Measurements from ENCODE around the gene C11orf97.

DNA sequence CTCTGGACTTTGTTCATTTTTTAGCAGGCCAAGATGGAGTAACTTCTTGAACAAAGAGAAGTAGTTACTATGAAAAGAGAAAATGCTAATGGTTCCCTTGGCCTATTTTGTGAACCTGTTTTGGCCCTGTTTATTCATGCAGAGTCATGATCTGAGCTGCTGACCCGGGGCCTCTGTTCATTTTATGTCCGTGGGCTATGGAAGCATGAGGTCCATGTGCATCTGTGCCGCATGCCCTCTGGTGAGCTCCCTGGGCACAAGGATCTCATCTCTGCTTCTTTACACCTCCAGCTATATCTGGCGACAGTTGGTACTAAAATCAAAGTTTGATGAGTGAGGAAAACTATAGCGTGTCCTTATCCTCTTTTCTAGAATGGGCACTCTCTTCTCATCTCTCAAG lies 55.9 kb downstream of the C11orf97 start:
- TF ChIP-seq, protein P1, sequence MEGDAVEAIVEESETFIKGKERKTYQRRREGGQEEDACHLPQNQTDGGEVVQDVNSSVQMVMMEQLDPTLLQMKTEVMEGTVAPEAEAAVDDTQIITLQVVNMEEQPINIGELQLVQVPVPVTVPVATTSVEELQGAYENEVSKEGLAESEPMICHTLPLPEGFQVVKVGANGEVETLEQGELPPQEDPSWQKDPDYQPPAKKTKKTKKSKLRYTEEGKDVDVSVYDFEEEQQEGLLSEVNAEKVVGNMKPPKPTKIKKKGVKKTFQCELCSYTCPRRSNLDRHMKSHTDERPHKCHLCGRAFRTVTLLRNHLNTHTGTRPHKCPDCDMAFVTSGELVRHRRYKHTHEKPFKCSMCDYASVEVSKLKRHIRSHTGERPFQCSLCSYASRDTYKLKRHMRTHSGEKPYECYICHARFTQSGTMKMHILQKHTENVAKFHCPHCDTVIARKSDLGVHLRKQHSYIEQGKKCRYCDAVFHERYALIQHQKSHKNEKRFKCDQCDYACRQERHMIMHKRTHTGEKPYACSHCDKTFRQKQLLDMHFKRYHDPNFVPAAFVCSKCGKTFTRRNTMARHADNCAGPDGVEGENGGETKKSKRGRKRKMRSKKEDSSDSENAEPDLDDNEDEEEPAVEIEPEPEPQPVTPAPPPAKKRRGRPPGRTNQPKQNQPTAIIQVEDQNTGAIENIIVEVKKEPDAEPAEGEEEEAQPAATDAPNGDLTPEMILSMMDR (IDR thresholded peaks at IDR 0.05): no peak
- no peak for TF ChIP-seq POLR2A (IDR thresholded peaks at IDR 0.05)
